Measurements from ENCODE around the gene NT5C. TPM values are rescaled to one million over a fixed set of nuclear protein-coding genes. Genes with fewer than 3 reads are reported as not detected.

The NT5C gene
- total RNA-seq, result 31.3 and 51.0 TPM in 2 replicates

GRCh38 chr17:75131278-75132017 lies at the start of gene NT5C:
NT5C (minus strand) TSS chr17:75131742; CDS start chr17:75131707, 35 bp downstream.

GRCh38 chr17:75154195-75155106 lies 22.9 kb upstream of the NT5C start, which contains the start of gene JPT1:
JPT1 (minus strand) TSS chr17:75154512; CDS start chr17:75154397, 115 bp downstream.

GRCh38 chr17:75109407-75110233 lies 21.9 kb downstream of the NT5C start, which contains the start of gene ARMC7:
ARMC7 (plus strand) TSS chr17:75109969; CDS start chr17:75110289, 320 bp downstream.

GRCh38 chr17:75087558-75088453 lies 43.7 kb downstream of the NT5C start, which contains the start of gene SLC16A5:
SLC16A5 (plus strand) TSS chr17:75087954; CDS start chr17:75093637, 5,683 bp downstream.

Other genes with a start within 250 kb of the NT5C start
- gene FADS6, start 238.1 kb downstream of the NT5C start, total RNA-seq, result not detected in 2 replicates
- under 0.01 TPM in 1 of 2 replicates, not detected in the other for gene USH1G, start 208.5 kb downstream of the NT5C start, total RNA-seq
- not detected in 2 replicates for gene OTOP2, start 207.5 kb downstream of the NT5C start, total RNA-seq
- gene OTOP3, start 195.8 kb downstream of the NT5C start, total RNA-seq, result not detected in 2 replicates
- 1.4 and 5.8 TPM in 2 replicates for gene HID1, start 159.0 kb downstream of the NT5C start, total RNA-seq
- 17.5 and 25.1 TPM in 2 replicates for gene CDR2L, start 144.1 kb downstream of the NT5C start, total RNA-seq
- gene MRPL58, start 119.1 kb downstream of the NT5C start, total RNA-seq, result 27.9 and 47.0 TPM in 2 replicates
- gene ATP5PD, start 84.8 kb downstream of the NT5C start, total RNA-seq, result 332 and 359 TPM in 2 replicates
- gene KCTD2, start 84.5 kb downstream of the NT5C start, total RNA-seq, result 14.7 and 16.7 TPM in 2 replicates
- 3.3 and 6.2 TPM in 2 replicates for gene SLC16A5, start 43.8 kb downstream of the NT5C start, total RNA-seq
- 1.4 and 1.9 TPM in 2 replicates for gene ARMC7, start 21.8 kb downstream of the NT5C start, total RNA-seq
- 60.3 and 215 TPM in 2 replicates for gene JPT1, start 22.8 kb upstream of the NT5C start, total RNA-seq
- gene SUMO2, start 51.2 kb upstream of the NT5C start, total RNA-seq, result 111 and 152 TPM in 2 replicates
- gene NUP85, start 73.9 kb upstream of the NT5C start, total RNA-seq, result 18.3 and 46.2 TPM in 2 replicates
- gene GGA3, start 129.9 kb upstream of the NT5C start, total RNA-seq, result 6.8 and 11.5 TPM in 2 replicates
- gene MRPS7, start 130.1 kb upstream of the NT5C start, total RNA-seq, result 33.8 and 76.9 TPM in 2 replicates
- gene MIF4GD, start 139.5 kb upstream of the NT5C start, total RNA-seq, result 6.9 and 7.3 TPM in 2 replicates
- gene SLC25A19, start 157.7 kb upstream of the NT5C start, total RNA-seq, result 7.6 and 8.8 TPM in 2 replicates